Heart left ventricle (tissue), 13 donors: ENCODE measurements around the gene SHROOM1.

Source experiments
- POLR2A ChIP-seq, 2 donors: fragments of 450-650 bp; IDR thresholded peaks; one replicate each; pipeline ENCODE4 v1.6.1; 2017; ENCODE audit warnings: antibody characterized with exemption in 2 of 2, mild to moderate bottlenecking in 2 of 2, moderate library complexity in 2 of 2
- TF ChIP-seq, protein P1 (sequence below), 12 donors: fragments of 200-600 bp; sonication (generic) in 4 of 12; IDR thresholded peaks; one replicate each; pipeline versions ENCODE4 v1.5.0 to v1.8.0; 2018 to 2022; ENCODE audit warnings: antibody characterized with exemption in 12 of 12, mild to moderate bottlenecking in 5 of 12
- donor health status: ischemic (EF 13 %, LVEDD 7.1; RV severe dilation, severe dysfunction).
- donor health status: DM: no; HTN: yes; CAD: no.
- donor health status: DM: no; HTN: no; CAD: no.
- donor health status: ischemic (EF 25% LVEDD 6.9; RV normal size, moderate dysfunction).
- donor health status: ischemic (EF 25% LVEDD 5.7; RV mildly dilated, moderate dysfunction).
- donor health status: ischemic (EF 35%, LVEDD 5.7; RV mildly dilated, moderate dysfunction).
- donor health status: nonischemic (EF 11% LVEDD 7.7; RV severe dilation, severe dysfunction).
- donor health status: DM: yes; HTN: yes; CAD: no.
- donor health status: PGD.
- donor health status: ischemic (EF 29% LVEDD 5.4; RV normal size, mild dysfunction).
- donor health status: nonischemic (EF 23%, LVEDD 6.1; RV moderate dilation, normal function).

DNA sequence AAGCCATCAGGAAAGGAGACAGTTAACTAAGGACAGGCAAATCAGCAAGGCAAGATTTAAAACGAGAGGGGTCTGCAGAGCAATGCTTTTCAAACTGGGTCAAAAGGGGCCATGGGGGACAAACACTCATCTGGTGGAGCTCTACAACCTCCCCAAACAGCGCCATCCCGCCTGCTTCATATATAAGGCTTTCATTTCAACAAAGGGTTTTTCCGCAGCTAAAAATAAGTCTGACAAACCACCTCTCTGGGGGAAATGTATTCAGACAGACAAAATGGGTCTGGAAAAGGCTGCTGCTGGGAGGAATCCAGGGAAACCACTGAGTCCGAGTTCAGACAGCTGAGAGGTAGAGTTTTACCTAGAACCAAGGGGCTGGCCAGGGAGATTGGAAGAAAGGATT, 45.1 kb downstream of the SHROOM1 start:
- TF ChIP-seq, protein P1, sequence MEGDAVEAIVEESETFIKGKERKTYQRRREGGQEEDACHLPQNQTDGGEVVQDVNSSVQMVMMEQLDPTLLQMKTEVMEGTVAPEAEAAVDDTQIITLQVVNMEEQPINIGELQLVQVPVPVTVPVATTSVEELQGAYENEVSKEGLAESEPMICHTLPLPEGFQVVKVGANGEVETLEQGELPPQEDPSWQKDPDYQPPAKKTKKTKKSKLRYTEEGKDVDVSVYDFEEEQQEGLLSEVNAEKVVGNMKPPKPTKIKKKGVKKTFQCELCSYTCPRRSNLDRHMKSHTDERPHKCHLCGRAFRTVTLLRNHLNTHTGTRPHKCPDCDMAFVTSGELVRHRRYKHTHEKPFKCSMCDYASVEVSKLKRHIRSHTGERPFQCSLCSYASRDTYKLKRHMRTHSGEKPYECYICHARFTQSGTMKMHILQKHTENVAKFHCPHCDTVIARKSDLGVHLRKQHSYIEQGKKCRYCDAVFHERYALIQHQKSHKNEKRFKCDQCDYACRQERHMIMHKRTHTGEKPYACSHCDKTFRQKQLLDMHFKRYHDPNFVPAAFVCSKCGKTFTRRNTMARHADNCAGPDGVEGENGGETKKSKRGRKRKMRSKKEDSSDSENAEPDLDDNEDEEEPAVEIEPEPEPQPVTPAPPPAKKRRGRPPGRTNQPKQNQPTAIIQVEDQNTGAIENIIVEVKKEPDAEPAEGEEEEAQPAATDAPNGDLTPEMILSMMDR (IDR thresholded peaks at IDR 0.05): no peak
- no peak for TF ChIP-seq POLR2A (IDR thresholded peaks at IDR 0.05)
